Umbilical cord (tissue), 2 donors: ENCODE measurements around the gene RCE1. TPM values are rescaled to one million over a fixed set of nuclear protein-coding genes. Genes with fewer than 3 reads are reported as not detected.
A peak's percentile ranks its signal among the peaks of the same experiment; 100 is the strongest.

Source experiments
- DNase-seq: peaks from one replicate; pipeline ENCODE4 v3.0.0-alpha.2; 2015; ENCODE audit warnings: low spot score
- total RNA-seq: library from RNA; depleted of rRNA; stranded (reverse); fragments of >200 nt; gene quantifications from one replicate; pipeline ENCODE4 v1.2.3, GENCODE V29; 2014; ENCODE audit warnings: low replicate concordance; ENCODE audit not compliant: insufficient read depth

The RCE1 gene
- total RNA-seq, 1 donor from 2014 or later: 12.3 TPM

- DNase-seq: no peak
Observed at GRCh38 chr11:66844496-66845142, 1.4 kb downstream of the RCE1 start.

- DNase-seq: no peak
Observed at GRCh38 chr11:66845143-66845875, 2.1 kb downstream of the RCE1 start.

- DNase-seq: no peak
Observed at GRCh38 chr11:66845876-66846212, 2.6 kb downstream of the RCE1 start.

- DNase-seq: no peak
Observed at GRCh38 chr11:66846671-66847091, 3.4 kb downstream of the RCE1 start.

GRCh38 chr11:66847461-66848232 lies 4.4 kb downstream of the RCE1 start:
- DNase-seq: no peak

GRCh38 chr11:66848671-66849500 lies 5.6 kb downstream of the RCE1 start:
- DNase-seq: no peak

- DNase-seq: no peak
Observed at GRCh38 chr11:66849501-66850234, 6.4 kb downstream of the RCE1 start.

- DNase-seq: no peak
Observed at GRCh38 chr11:66850235-66850587, 7.0 kb downstream of the RCE1 start.

- no peak for DNase-seq
Observed at GRCh38 chr11:66850588-66851238, 7.5 kb downstream of the RCE1 start.

GRCh38 chr11:66851239-66851596 lies 8.0 kb downstream of the RCE1 start:
- DNase-seq: no peak

GRCh38 chr11:66851698-66852465 lies 8.6 kb downstream of the RCE1 start:
- no peak for DNase-seq

GRCh38 chr11:66852466-66853241 lies 9.4 kb downstream of the RCE1 start:
- no peak for DNase-seq

- no peak for DNase-seq
Observed at GRCh38 chr11:66853242-66854229, 10.3 kb downstream of the RCE1 start.

GRCh38 chr11:66854231-66854661 lies 11.0 kb downstream of the RCE1 start:
- no peak for DNase-seq

GRCh38 chr11:66854729-66855211 lies 11.5 kb downstream of the RCE1 start:
- no peak for DNase-seq

- peak; percentile 96 for DNase-seq
Observed at GRCh38 chr11:66855574-66856495, 12.6 kb downstream of the RCE1 start.
